HG02759 (cell line): Measurements from ENCODE around the gene SCAANT1.

Source experiments
- ATAC-seq: cut with Tn5 transposase; IDR thresholded peaks from one replicate; pipeline ENCODE4 v1.9.1; 2021; ENCODE audit warnings: mild to moderate bottlenecking, moderate library complexity; ENCODE audit not compliant: unreplicated experiment

The SCAANT1 gene

GRCh38 chr3:63911873-63912767 lies at the start of gene SCAANT1:
TSS of gene SCAANT1 (minus strand) at chr3:63912383.
- peak; percentile 81 for ATAC-seq

- ATAC-seq, result peak; percentile 71
These were observed 49.7 kb upstream of the SCAANT1 start for GRCh38 chr3:63961891-63962290.

GRCh38 chr3:63960048-63960711 lies 48.0 kb upstream of the SCAANT1 start:
- peak; percentile 42 for ATAC-seq

- no peak for ATAC-seq
These were observed 47.0 kb upstream of the SCAANT1 start for GRCh38 chr3:63959146-63959545.

GRCh38 chr3:63955830-63956545 lies 43.8 kb upstream of the SCAANT1 start:
- ATAC-seq, result no peak

DNA sequence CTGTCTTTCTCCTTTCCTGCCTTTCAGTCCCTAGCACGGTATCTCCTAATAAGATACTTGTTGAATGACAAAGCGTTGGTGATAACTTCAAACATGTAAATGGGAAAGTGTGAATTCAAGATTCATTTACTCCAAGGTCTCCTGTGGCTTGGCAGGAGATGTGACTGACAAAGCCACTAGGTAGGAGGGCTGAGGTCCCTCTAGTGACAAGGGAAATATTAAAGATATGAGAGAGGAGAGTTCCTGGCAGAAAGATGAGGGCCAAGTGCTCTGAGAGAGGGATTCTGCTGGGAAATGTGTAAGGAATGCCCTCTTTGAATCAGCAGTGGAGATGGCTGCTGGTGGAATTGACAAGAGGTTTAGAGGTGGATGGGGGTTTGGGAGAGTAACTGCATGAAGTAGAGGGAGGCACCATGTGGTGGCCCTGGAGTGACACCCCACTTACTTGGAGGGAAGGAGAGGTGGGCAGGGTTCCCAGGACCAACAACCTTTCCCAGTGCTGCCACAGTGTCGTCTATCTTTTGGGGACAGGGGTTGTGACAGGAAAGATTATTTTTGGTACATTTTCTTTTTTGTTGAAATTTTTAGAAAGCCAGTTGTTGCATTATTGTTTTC lies 43.0 kb upstream of the SCAANT1 start:
- no peak for ATAC-seq

- ATAC-seq, result no peak
These were observed 42.0 kb upstream of the SCAANT1 start for GRCh38 chr3:63954182-63954581.

DNA sequence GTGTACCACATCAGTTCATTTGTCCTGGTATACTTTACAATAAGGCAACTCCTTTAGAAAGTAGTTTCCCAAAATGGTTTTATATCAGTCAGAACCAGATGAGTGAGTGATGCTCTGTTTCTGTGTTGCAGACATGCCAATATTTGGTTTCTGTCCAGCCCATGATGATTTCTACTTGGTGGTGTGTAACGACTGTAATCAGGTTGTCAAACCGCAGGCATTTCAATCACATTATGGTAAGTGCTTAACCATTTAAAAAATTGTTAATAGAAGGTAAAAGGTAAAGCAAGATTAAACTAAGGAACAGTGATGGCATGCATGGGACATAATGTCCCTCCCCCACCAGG lies 40.0 kb upstream of the SCAANT1 start:
- no peak for ATAC-seq

GRCh38 chr3:63951492-63952247 lies 39.5 kb upstream of the SCAANT1 start:
- ATAC-seq, result no peak

- ATAC-seq, result no peak
These were observed 38.5 kb upstream of the SCAANT1 start for GRCh38 chr3:63950698-63951097.

- ATAC-seq, result no peak
These were observed 36.8 kb upstream of the SCAANT1 start for GRCh38 chr3:63949005-63949404.

DNA sequence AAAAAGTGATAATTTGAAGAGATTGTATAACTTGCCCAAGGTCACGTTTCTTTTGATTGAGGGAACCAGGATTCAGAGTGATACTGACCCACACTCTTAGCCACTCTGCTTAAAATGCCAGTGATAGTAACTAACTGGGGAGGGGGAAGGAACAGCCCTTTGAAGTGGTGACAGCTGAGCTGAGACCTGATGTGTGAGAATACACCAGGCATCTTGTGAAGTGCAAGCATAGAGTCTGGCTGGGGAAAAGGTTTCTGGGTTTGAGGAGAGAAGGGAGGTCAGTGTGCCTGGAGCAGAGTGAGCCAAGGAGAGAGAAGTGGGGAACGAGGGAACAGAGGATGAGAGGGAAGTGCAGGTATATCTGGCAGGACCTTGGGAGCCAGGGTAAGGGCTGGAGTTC lies 35.4 kb upstream of the SCAANT1 start:
- ATAC-seq, result no peak

DNA sequence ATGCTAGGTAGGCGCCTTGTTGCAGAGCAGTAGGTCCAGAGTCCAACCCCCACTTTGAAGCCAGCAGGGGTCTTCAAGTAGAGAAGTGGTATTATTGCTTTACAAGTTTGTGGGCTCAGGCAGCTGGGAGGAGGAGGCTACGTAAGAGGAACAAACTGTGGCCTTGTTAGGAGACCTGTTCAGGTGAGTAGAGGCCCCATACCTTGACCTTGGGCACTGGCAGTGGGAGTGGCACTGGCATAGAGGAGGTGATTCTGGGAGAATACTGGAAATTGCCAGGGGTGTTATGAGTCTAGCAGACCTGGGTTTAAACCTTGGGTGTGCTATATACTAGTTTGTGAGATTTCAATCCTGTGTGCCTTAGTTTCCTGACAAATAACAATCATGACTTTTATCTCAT lies 34.6 kb upstream of the SCAANT1 start:
- no peak for ATAC-seq

GRCh38 chr3:63945558-63946096 lies 33.4 kb upstream of the SCAANT1 start:
- ATAC-seq, result no peak

GRCh38 chr3:63943678-63944077 lies 31.5 kb upstream of the SCAANT1 start:
- no peak for ATAC-seq

DNA sequence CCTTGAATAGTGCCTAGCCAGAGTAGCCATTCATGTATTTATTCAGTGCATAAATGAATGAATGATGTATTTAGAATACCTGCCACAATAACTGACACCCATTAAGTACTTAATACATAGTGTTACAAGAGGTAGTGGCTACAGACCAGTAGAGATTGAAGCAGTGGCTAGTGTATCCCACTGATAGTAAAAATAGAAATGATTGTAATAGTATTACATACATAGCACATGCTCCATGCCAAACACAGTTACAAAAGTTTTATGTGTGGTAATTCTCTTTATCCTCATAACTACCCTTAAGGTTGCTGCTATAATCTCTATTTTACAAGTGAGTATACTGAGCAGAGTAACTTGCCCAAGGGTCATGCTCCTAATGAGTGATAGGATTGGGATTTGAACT lies 30.3 kb upstream of the SCAANT1 start:
- no peak for ATAC-seq

DNA sequence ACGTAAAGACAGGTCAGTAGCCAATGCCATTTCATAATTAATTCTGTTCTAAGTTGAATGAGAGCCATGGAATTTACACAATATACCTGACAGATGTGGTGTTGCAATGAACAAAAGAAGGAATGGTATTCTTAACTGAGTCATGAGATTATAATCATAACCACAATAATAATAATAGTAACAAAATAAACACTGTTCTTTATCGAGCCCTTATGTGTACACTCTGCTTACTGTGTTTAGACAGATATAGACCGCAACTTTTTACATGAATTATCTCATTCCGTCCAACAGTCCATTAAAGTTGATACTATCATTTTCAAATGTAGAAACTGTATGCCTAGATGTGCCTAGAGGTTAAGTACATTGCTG lies 28.2 kb upstream of the SCAANT1 start:
- ATAC-seq, result no peak

GRCh38 chr3:63937661-63938651 lies 25.8 kb upstream of the SCAANT1 start:
- peak; percentile 63 for ATAC-seq

GRCh38 chr3:63936925-63937324 lies 24.7 kb upstream of the SCAANT1 start:
- no peak for ATAC-seq
